ENCODE data around the gene ADH4.

ADH4 gene

GRCh38 chr4:99144587-99144986 is 490 bp upstream of the ADH4 start:
- no peak for DNase-seq (ENCODE audit: low spot score)
- in situ Hi-C loops (cut with MboI; ENCODE audit: low sequenced_read_pairs, unreplicated experiment): no loop called here
- no peak for TF ChIP-seq CTCF (IDR thresholded peaks at IDR 0.05; ENCODE audit: borderline replicate concordance, control extremely low read depth, extremely low read depth, insufficient read depth, missing control alignments)

GRCh38 chr4:99136329-99136728 is 7.8 kb downstream of the ADH4 start:
- TF ChIP-seq CTCF (IDR thresholded peaks at IDR 0.05; ENCODE audit: borderline replicate concordance, control extremely low read depth, extremely low read depth, insufficient read depth, missing control alignments): no peak
- no peak for DNase-seq (ENCODE audit: low spot score)
- in situ Hi-C loops (cut with MboI; ENCODE audit: low sequenced_read_pairs, unreplicated experiment): no loop called here

- no peak for DNase-seq (ENCODE audit: low spot score)
- TF ChIP-seq CTCF (IDR thresholded peaks at IDR 0.05; ENCODE audit: borderline replicate concordance, control extremely low read depth, extremely low read depth, insufficient read depth, missing control alignments): no peak
- in situ Hi-C loops (cut with MboI; ENCODE audit: low sequenced_read_pairs, unreplicated experiment): no loop called here
Measured at GRCh38 chr4:99135541-99136162, 8.4 kb downstream of the ADH4 start.

GRCh38 chr4:99134586-99134985 is 9.5 kb downstream of the ADH4 start:
- DNase-seq (ENCODE audit: low spot score): no peak
- no peak for TF ChIP-seq CTCF (IDR thresholded peaks at IDR 0.05; ENCODE audit: borderline replicate concordance, control extremely low read depth, extremely low read depth, insufficient read depth, missing control alignments)
- in situ Hi-C loops (cut with MboI; ENCODE audit: low sequenced_read_pairs, unreplicated experiment): no loop called here

- in situ Hi-C loops (cut with MboI; ENCODE audit: low sequenced_read_pairs, unreplicated experiment): no loop called here
- no peak for TF ChIP-seq CTCF (IDR thresholded peaks at IDR 0.05; ENCODE audit: borderline replicate concordance, control extremely low read depth, extremely low read depth, insufficient read depth, missing control alignments)
- no peak for DNase-seq (ENCODE audit: low spot score)
Measured at GRCh38 chr4:99131378-99131777, 12.7 kb downstream of the ADH4 start.

GRCh38 chr4:99126376-99126775 is 17.7 kb downstream of the ADH4 start:
- TF ChIP-seq CTCF (IDR thresholded peaks at IDR 0.05; ENCODE audit: borderline replicate concordance, control extremely low read depth, extremely low read depth, insufficient read depth, missing control alignments): no peak
- DNase-seq (ENCODE audit: low spot score): no peak
- in situ Hi-C loops (cut with MboI; ENCODE audit: low sequenced_read_pairs, unreplicated experiment): no loop called here

All from GM13976 (cell line).